WERI-Rb-1 (cell line): ENCODE measurements around the gene PWP2.
"Not testable (repeated sequence)": the region's sequence is repeated elsewhere in the genome, so short reads cannot be mapped to it uniquely, and the experiment has no call there.

ENCODE experiments used
- DNase-seq: peaks from one replicate; pipeline ENCODE4 v3.0.0-alpha.2; 2020
- H3K27ac ChIP-seq: fragments of 250-450 bp; sonication (Bioruptor Pico); 2 replicates; pipeline ENCODE4 v1.5.1; 2020; ENCODE audit warnings: mild to moderate bottlenecking, moderate library complexity
- H3K27me3 ChIP-seq: fragments of 250-450 bp; sonication (Bioruptor Pico); 2 replicates; pipeline ENCODE4 v1.5.1; 2021; ENCODE audit warnings: mild to moderate bottlenecking, low read depth, moderate library complexity; ENCODE audit not compliant: insufficient read depth, severe bottlenecking
- H3K36me3 ChIP-seq: fragments of 250-450 bp; sonication (Bioruptor Pico); 2 replicates; pipeline ENCODE4 v1.5.1; 2020; ENCODE audit warnings: mild to moderate bottlenecking, moderate library complexity
- H3K4me3 ChIP-seq: 2 replicates; pipeline ENCODE4 v1.5.1; 2011; ENCODE audit warnings: low read depth, mild to moderate bottlenecking, control low read depth, low read length
- H3K9me3 ChIP-seq: fragments of 250-450 bp; sonication (Bioruptor Pico); 2 replicates; pipeline ENCODE4 v1.5.1; 2021; ENCODE audit warnings: mild to moderate bottlenecking, moderate library complexity; ENCODE audit not compliant: severe bottlenecking
- CTCF ChIP-seq: IDR thresholded peaks from 2 replicates; pipeline ENCODE4 v1.5.1; 2011; ENCODE audit warnings: low read depth, mild to moderate bottlenecking, control low read depth, inconsistent platforms, low read length

Gene PWP2

GRCh38 chr21:44089001-44089911, 17.9 kb upstream of the PWP2 start:
- no peak overlapping the region for H3K27ac ChIP-seq

GRCh38 chr21:44090325-44090724, 16.9 kb upstream of the PWP2 start:
- H3K36me3 ChIP-seq, result peaks cover 75% of the 10 kb centered on the region

More at GRCh38 chr21:44089001-44089911, 17.9 kb upstream of the PWP2 start:
- no peak for TF ChIP-seq CTCF
- no peak for DNase-seq
- no peaks in the 10 kb centered on the region for H3K9me3 ChIP-seq
- H3K36me3 ChIP-seq, result peaks cover 81% of the 10 kb centered on the region
- H3K4me3 ChIP-seq, result no peak overlapping the region
- no peaks in the 10 kb centered on the region for H3K27me3 ChIP-seq

GRCh38 chr21:44092211-44092610, 15.0 kb upstream of the PWP2 start:
- no peak overlapping the region for H3K27ac ChIP-seq
- DNase-seq, result no peak
- H3K27me3 ChIP-seq, result no peaks in the 10 kb centered on the region
- peaks cover 69% of the 10 kb centered on the region for H3K36me3 ChIP-seq
- no peak for TF ChIP-seq CTCF
- H3K4me3 ChIP-seq, result no peak overlapping the region
- no peaks in the 10 kb centered on the region for H3K9me3 ChIP-seq

More at GRCh38 chr21:44090325-44090724, 16.9 kb upstream of the PWP2 start:
- no peak for TF ChIP-seq CTCF
- no peak for DNase-seq
- no peak overlapping the region for H3K27ac ChIP-seq
- H3K9me3 ChIP-seq, result no peaks in the 10 kb centered on the region
- no peak overlapping the region for H3K4me3 ChIP-seq
- H3K27me3 ChIP-seq, result no peaks in the 10 kb centered on the region

GRCh38 chr21:44093761-44094160, 13.4 kb upstream of the PWP2 start:
- Histone ChIP-seq H3K27me3 (no peaks in the 10 kb centered on the region), H3K4me3 (no peak overlapping the region), H3K36me3 (peaks cover 59% of the 10 kb centered on the region), H3K9me3 (no peaks in the 10 kb centered on the region), H3K27ac (no peak overlapping the region)
- DNase-seq, result no peak
- TF ChIP-seq CTCF, result no peak

- Histone ChIP-seq H3K4me3 (no peak overlapping the region), H3K27ac (no peak overlapping the region), H3K36me3 (peaks cover 52% of the 10 kb centered on the region), H3K9me3 (no peaks in the 10 kb centered on the region), H3K27me3 (no peaks in the 10 kb centered on the region)
- TF ChIP-seq CTCF, result no peak
- DNase-seq, result no peak
Measured at GRCh38 chr21:44094832-44095231, 12.4 kb upstream of the PWP2 start.

- H3K36me3 ChIP-seq, result peaks cover 16% of the 10 kb centered on the region
- H3K4me3 ChIP-seq, H3K9me3 ChIP-seq, DNase-seq, H3K27me3 ChIP-seq, H3K27ac ChIP-seq: not testable (repeated sequence)
Measured at GRCh38 chr21:44098507-44098906, 8.7 kb upstream of the PWP2 start.

- H3K4me3 ChIP-seq, DNase-seq, H3K27ac ChIP-seq, H3K27me3 ChIP-seq, H3K9me3 ChIP-seq: not testable (repeated sequence)
- H3K36me3 ChIP-seq, result peaks cover 12% of the 10 kb centered on the region; the same call in 1 of the 2 replicates
Measured at GRCh38 chr21:44098964-44099363, 8.2 kb upstream of the PWP2 start.

- H3K36me3 ChIP-seq, H3K27me3 ChIP-seq, H3K4me3 ChIP-seq, H3K9me3 ChIP-seq, DNase-seq, H3K27ac ChIP-seq: not testable (repeated sequence)
Measured at GRCh38 chr21:44107589-44107988, 390 bp downstream of the PWP2 start.

GRCh38 chr21:44113702-44114371, 6.6 kb downstream of the PWP2 start:
- H3K27ac ChIP-seq, H3K27me3 ChIP-seq, H3K9me3 ChIP-seq, H3K36me3 ChIP-seq, H3K4me3 ChIP-seq, DNase-seq: not testable (repeated sequence)
